ENCODE results near the gene HPX.
"Not testable (repeated sequence)": the region's sequence is repeated elsewhere in the genome, so short reads cannot be mapped to it uniquely, and the experiment has no call there.

Gene HPX

DNA sequence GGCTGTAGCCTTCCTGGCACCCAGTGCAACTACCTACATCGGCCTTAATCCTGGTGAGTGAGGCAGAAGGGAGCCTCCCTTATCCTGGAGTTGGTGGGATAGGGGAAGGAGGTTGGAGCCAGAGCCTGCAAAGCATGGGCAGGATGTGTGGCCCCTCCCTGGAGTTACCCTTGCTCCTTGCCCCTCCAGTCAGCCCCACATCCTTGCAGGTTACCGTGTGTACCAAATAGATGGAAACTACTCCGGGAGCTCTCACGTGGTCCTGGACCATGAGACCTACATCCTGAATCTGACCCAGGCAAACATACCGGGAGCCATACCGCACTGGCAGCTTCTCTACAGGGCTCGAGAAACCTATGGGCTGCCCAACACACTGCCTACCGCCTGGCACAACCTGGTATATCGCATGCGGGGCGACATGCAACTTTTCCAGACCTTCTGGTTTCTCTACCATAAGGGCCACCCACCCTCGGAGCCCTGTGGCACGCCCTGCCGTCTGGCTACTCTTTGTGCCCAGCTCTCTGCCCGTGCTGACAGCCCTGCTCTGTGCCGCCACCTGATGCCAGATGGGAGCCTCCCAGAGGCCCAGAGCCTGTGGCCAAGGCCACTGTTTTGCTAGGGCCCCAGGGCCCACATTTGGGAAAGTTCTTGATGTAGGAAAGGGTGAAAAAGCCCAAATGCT is 46.7 kb downstream of the HPX start:
- TF ChIP-seq, protein P1, sequence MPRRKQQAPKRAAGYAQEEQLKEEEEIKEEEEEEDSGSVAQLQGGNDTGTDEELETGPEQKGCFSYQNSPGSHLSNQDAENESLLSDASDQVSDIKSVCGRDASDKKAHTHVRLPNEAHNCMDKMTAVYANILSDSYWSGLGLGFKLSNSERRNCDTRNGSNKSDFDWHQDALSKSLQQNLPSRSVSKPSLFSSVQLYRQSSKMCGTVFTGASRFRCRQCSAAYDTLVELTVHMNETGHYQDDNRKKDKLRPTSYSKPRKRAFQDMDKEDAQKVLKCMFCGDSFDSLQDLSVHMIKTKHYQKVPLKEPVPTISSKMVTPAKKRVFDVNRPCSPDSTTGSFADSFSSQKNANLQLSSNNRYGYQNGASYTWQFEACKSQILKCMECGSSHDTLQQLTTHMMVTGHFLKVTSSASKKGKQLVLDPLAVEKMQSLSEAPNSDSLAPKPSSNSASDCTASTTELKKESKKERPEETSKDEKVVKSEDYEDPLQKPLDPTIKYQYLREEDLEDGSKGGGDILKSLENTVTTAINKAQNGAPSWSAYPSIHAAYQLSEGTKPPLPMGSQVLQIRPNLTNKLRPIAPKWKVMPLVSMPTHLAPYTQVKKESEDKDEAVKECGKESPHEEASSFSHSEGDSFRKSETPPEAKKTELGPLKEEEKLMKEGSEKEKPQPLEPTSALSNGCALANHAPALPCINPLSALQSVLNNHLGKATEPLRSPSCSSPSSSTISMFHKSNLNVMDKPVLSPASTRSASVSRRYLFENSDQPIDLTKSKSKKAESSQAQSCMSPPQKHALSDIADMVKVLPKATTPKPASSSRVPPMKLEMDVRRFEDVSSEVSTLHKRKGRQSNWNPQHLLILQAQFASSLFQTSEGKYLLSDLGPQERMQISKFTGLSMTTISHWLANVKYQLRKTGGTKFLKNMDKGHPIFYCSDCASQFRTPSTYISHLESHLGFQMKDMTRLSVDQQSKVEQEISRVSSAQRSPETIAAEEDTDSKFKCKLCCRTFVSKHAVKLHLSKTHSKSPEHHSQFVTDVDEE (CRISPR knock-in tag; IDR thresholded peaks at IDR 0.05): no peak
- TF ChIP-seq ZNF565 (CRISPR knock-in tag; conservative IDR thresholded peaks at IDR 0.05; ENCODE audit: low read depth): no peak
- no peak for TF ChIP-seq ZFP30 (CRISPR knock-in tag; IDR thresholded peaks at IDR 0.05)
- TF ChIP-seq CSDC2 (CRISPR knock-in tag; IDR thresholded peaks at IDR 0.05): no peak
- no peak for TF ChIP-seq BACH2 (CRISPR knock-in tag; IDR thresholded peaks at IDR 0.05; ENCODE audit: borderline replicate concordance)
- TF ChIP-seq PPARA (CRISPR knock-in tag; IDR thresholded peaks at IDR 0.05; ENCODE audit: borderline replicate concordance): no peak
- TF ChIP-seq ARNTL (CRISPR knock-in tag; IDR thresholded peaks at IDR 0.05; ENCODE audit: borderline replicate concordance, low read depth): no peak
- TF ChIP-seq RARB (CRISPR knock-in tag; IDR thresholded peaks at IDR 0.05): no peak
- no peak for TF ChIP-seq ZNF8 (CRISPR knock-in tag; IDR thresholded peaks at IDR 0.05)
- TF ChIP-seq, protein P2, sequence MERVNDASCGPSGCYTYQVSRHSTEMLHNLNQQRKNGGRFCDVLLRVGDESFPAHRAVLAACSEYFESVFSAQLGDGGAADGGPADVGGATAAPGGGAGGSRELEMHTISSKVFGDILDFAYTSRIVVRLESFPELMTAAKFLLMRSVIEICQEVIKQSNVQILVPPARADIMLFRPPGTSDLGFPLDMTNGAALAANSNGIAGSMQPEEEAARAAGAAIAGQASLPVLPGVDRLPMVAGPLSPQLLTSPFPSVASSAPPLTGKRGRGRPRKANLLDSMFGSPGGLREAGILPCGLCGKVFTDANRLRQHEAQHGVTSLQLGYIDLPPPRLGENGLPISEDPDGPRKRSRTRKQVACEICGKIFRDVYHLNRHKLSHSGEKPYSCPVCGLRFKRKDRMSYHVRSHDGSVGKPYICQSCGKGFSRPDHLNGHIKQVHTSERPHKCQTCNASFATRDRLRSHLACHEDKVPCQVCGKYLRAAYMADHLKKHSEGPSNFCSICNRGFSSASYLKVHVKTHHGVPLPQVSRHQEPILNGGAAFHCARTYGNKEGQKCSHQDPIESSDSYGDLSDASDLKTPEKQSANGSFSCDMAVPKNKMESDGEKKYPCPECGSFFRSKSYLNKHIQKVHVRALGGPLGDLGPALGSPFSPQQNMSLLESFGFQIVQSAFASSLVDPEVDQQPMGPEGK (CRISPR knock-in tag; IDR thresholded peaks at IDR 0.05; ENCODE audit: borderline replicate concordance): no peak
- no peak for TF ChIP-seq ZFP3 (CRISPR knock-in tag; IDR thresholded peaks at IDR 0.05)
- TF ChIP-seq GLIS3 (CRISPR knock-in tag; IDR thresholded peaks at IDR 0.05): no peak
- TF ChIP-seq ZC3H10 (CRISPR knock-in tag; IDR thresholded peaks at IDR 0.05): no peak
- TF ChIP-seq CSRNP3 (CRISPR knock-in tag; IDR thresholded peaks at IDR 0.05): no peak
- TF ChIP-seq TCF4 (CRISPR knock-in tag; IDR thresholded peaks at IDR 0.05; ENCODE audit: borderline replicate concordance): no peak
- no peak for TF ChIP-seq ISL1 (CRISPR knock-in tag; IDR thresholded peaks at IDR 0.05)
- no peak for TF ChIP-seq ESRRG (CRISPR knock-in tag; IDR thresholded peaks at IDR 0.05)
- TF ChIP-seq ZNF70 (CRISPR knock-in tag; IDR thresholded peaks at IDR 0.05): no peak
- no peak for TF ChIP-seq OSR1 (CRISPR knock-in tag; IDR thresholded peaks at IDR 0.05)
- no peak for ATAC-seq

DNA sequence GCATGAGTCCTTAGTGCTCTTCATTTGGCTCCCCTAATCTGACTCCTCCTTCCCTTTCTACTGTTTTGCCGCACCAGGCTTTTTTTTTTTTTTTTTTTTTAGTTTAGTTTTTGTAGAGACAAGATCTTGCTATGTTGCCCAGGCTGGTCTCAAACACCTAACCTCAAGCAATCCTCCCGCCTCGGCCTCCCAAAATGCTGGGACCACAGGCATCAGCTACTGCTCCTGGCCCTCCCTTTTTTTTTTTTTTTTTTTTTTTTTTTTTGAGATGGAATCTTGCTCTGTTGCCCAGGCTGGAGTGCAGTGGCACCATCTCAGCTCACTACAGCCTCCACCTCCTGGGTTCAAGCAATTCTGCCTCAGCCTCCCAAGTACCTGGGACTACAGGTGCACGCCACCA is 48.5 kb downstream of the HPX start:
- ATAC-seq: not testable (repeated sequence)

GRCh38 chr11:6391537-6392134 is 49.2 kb downstream of the HPX start:
- ATAC-seq: no peak

More at GRCh38 chr11:6391537-6392134, 49.2 kb downstream of the HPX start:
- TF ChIP-seq BACH2 (CRISPR knock-in tag; IDR thresholded peaks at IDR 0.05; ENCODE audit: borderline replicate concordance) (no peak), CREB5 (CRISPR knock-in tag; IDR thresholded peaks at IDR 0.05; ENCODE audit: low read depth) (no peak), PPARA (CRISPR knock-in tag; IDR thresholded peaks at IDR 0.05; ENCODE audit: borderline replicate concordance) (no peak), ZNF70 (CRISPR knock-in tag; IDR thresholded peaks at IDR 0.05) (no peak), ZFP30 (CRISPR knock-in tag; IDR thresholded peaks at IDR 0.05) (no peak), ZFP3 (CRISPR knock-in tag; IDR thresholded peaks at IDR 0.05) (no peak), GLIS3 (CRISPR knock-in tag; IDR thresholded peaks at IDR 0.05) (no peak), ZC3H10 (CRISPR knock-in tag; IDR thresholded peaks at IDR 0.05) (no peak), CSDC2 (CRISPR knock-in tag; IDR thresholded peaks at IDR 0.05) (no peak), ESRRG (CRISPR knock-in tag; IDR thresholded peaks at IDR 0.05) (no peak)
- TF ChIP-seq, protein P2 (CRISPR knock-in tag; IDR thresholded peaks at IDR 0.05; ENCODE audit: borderline replicate concordance): no peak
- TF ChIP-seq, protein P1 (CRISPR knock-in tag; IDR thresholded peaks at IDR 0.05): no peak

Measured in SK-N-SH treated with all-trans-retinoic acid at 6 μM for 48 hours (cell line).